ENCODE data around the gene ADGRA1. TPM values are rescaled to one million over a fixed set of nuclear protein-coding genes. Genes with fewer than 3 reads are reported as not detected.
"Not testable (repeated sequence)": the region's sequence is repeated elsewhere in the genome, so short reads cannot be mapped to it uniquely, and the experiment has no call there.

The ADGRA1 gene
- total and polyA plus RNA-seq, 2 donors (not counting 1 experiment from before 2014, with no cell fraction given) = not detected

DNA sequence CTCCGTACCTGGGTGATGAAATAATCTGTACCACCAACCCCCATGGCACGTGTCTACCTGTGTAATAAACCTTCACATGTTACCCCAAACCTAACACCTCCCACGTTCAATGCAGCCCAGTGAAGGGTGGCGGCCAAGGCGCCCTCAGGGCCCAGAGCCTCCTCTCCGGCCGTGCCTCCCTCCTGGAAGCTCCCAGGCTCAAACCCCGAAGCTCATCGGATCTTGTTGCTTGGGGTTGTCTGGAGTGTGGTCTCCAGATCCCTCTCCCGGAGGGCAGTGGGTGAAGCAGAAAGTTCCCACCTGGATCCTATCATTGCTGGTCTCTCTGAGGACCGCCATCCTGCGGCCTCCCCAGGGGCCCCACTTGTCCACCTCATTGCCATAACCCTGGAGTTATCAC, 62.9 kb downstream of the ADGRA1 start:
- Histone ChIP-seq H3K4me1 (ENCODE audit: control insufficient read depth, extremely low read depth, insufficient read depth, low read length) (no peaks in the 10 kb centered on the region), H3K27ac (ENCODE audit: insufficient read depth, low read length) (no peak overlapping the region), H3K9ac (ENCODE audit: insufficient read depth, low read length) (no peak overlapping the region), H3K4me2 (ENCODE audit: extremely low read depth, insufficient read depth, low read length) (no peak overlapping the region), H2AFZ (ENCODE audit: low read length) (no peak overlapping the region), H3K4me3 (replicated peaks in 1 of 4; ENCODE audit: control extremely low read depth in 1 of 4, insufficient read depth in 1 of 4, low read depth in 3 of 4, low read length in 4 of 4) (no peak overlapping the region), H3K79me2 (ENCODE audit: control insufficient read depth, insufficient read depth, low read length) (no peaks in the 10 kb centered on the region), H4K20me1 (ENCODE audit: control insufficient read depth, extremely low read depth, insufficient read depth, low read length) (no peaks in the 10 kb centered on the region), H3K9me3 (ENCODE audit: control insufficient read depth, insufficient read depth, low read depth, low read length) (no peaks in the 10 kb centered on the region), H3K27me3 (ENCODE audit: control insufficient read depth, insufficient read depth, low read length) (no peaks in the 10 kb centered on the region), H3K36me3 (ENCODE audit: control insufficient read depth, insufficient read depth, low read length) (no peaks in the 10 kb centered on the region)
- no peak for TF ChIP-seq EZH2 (IDR thresholded peaks at IDR 0.05; ENCODE audit: low read length, missing control alignments)
- TF ChIP-seq, protein P1, sequence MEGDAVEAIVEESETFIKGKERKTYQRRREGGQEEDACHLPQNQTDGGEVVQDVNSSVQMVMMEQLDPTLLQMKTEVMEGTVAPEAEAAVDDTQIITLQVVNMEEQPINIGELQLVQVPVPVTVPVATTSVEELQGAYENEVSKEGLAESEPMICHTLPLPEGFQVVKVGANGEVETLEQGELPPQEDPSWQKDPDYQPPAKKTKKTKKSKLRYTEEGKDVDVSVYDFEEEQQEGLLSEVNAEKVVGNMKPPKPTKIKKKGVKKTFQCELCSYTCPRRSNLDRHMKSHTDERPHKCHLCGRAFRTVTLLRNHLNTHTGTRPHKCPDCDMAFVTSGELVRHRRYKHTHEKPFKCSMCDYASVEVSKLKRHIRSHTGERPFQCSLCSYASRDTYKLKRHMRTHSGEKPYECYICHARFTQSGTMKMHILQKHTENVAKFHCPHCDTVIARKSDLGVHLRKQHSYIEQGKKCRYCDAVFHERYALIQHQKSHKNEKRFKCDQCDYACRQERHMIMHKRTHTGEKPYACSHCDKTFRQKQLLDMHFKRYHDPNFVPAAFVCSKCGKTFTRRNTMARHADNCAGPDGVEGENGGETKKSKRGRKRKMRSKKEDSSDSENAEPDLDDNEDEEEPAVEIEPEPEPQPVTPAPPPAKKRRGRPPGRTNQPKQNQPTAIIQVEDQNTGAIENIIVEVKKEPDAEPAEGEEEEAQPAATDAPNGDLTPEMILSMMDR (conservative IDR thresholded peaks at IDR 0.05 in 1 of 2, IDR thresholded peaks at IDR 0.05 in 1 of 2; ENCODE audit: low read depth in 1 of 2, low read length in 2 of 2) = no peak
- DNase-seq (ENCODE audit: low read depth in 2 of 2) = no peak

DNA sequence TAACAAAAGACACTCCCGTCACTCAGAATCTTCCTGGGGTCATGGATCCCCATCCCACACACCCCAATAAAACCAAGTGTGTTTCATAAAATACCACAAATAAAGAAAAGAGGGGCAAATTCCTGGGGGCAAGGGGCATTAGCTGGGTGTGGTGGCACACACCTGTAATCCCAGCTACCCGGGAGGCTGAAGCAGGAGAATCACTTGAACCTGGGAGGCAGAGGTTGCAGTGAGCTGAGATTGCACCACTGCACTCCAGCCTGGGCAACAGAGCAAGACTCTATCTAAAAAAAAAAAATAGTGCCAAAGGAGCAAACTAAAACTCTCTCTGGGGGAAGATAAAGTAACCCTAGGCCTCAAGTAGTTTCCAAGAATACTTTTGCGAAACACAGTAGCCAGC, 63.3 kb downstream of the ADGRA1 start:
- not testable (repeated sequence) for H3K9me3 ChIP-seq (ENCODE audit: control insufficient read depth, insufficient read depth, low read depth, low read length); H3K27me3 ChIP-seq (ENCODE audit: control insufficient read depth, insufficient read depth, low read length); H3K79me2 ChIP-seq (ENCODE audit: control insufficient read depth, insufficient read depth, low read length); H3K9ac ChIP-seq (ENCODE audit: insufficient read depth, low read length); H2AFZ ChIP-seq (ENCODE audit: low read length); H3K4me2 ChIP-seq (ENCODE audit: extremely low read depth, insufficient read depth, low read length); DNase-seq (ENCODE audit: low read depth in 2 of 2); H4K20me1 ChIP-seq (ENCODE audit: control insufficient read depth, extremely low read depth, insufficient read depth, low read length); H3K4me1 ChIP-seq (ENCODE audit: control insufficient read depth, extremely low read depth, insufficient read depth, low read length); H3K36me3 ChIP-seq (ENCODE audit: control insufficient read depth, insufficient read depth, low read length); H3K27ac ChIP-seq (ENCODE audit: insufficient read depth, low read length); H3K4me3 ChIP-seq (replicated peaks in 1 of 4; ENCODE audit: control extremely low read depth in 1 of 4, insufficient read depth in 1 of 4, low read depth in 3 of 4, low read length in 4 of 4)

DNA sequence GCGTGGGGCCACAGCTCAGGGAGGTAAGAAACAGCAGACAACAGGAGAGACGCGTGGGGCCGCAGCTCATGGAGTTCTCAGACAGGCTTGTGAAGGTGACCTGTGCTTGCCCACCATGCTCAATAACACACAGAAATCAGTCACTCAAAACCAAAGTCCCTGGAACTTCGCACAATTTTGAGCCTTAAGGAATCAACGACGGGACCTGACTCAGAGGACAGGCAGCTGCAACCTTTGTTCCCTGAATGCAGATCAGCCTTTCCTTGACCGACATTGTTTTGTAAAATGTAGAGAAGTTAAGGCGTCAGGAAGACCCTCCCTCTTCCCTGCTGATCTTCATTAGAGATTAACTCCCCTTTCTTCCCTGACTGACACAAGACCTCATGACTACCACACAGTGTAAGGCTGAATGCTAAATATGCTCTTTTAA, 63.8 kb downstream of the ADGRA1 start:
- Histone ChIP-seq H2AFZ (ENCODE audit: low read length) (no peak overlapping the region), H3K4me2 (ENCODE audit: extremely low read depth, insufficient read depth, low read length) (no peak overlapping the region)
- no peak for DNase-seq (ENCODE audit: low read depth in 2 of 2)

More for the DNA sequence above, 63.8 kb downstream of the ADGRA1 start:
- H3K9ac ChIP-seq (ENCODE audit: insufficient read depth, low read length) = no peak overlapping the region
- no peaks in the 10 kb centered on the region for H3K4me1 ChIP-seq (ENCODE audit: control insufficient read depth, extremely low read depth, insufficient read depth, low read length)
- no peaks in the 10 kb centered on the region for H3K27me3 ChIP-seq (ENCODE audit: control insufficient read depth, insufficient read depth, low read length)
- no peak overlapping the region for H3K4me3 ChIP-seq (replicated peaks in 1 of 4; ENCODE audit: control extremely low read depth in 1 of 4, insufficient read depth in 1 of 4, low read depth in 3 of 4, low read length in 4 of 4)
- H4K20me1 ChIP-seq (ENCODE audit: control insufficient read depth, extremely low read depth, insufficient read depth, low read length) = no peaks in the 10 kb centered on the region
- H3K79me2 ChIP-seq (ENCODE audit: control insufficient read depth, insufficient read depth, low read length) = no peaks in the 10 kb centered on the region
- no peak for TF ChIP-seq EZH2 (IDR thresholded peaks at IDR 0.05; ENCODE audit: low read length, missing control alignments)
- TF ChIP-seq, protein P1 (conservative IDR thresholded peaks at IDR 0.05 in 1 of 2, IDR thresholded peaks at IDR 0.05 in 1 of 2; ENCODE audit: low read depth in 1 of 2, low read length in 2 of 2) = no peak
- H3K27ac ChIP-seq (ENCODE audit: insufficient read depth, low read length) = no peak overlapping the region
- no peaks in the 10 kb centered on the region for H3K36me3 ChIP-seq (ENCODE audit: control insufficient read depth, insufficient read depth, low read length)
- H3K9me3 ChIP-seq (ENCODE audit: control insufficient read depth, insufficient read depth, low read depth, low read length) = no peaks in the 10 kb centered on the region
